ENCODE measurements around the gene RALGAPA1.
"Not testable (repeated sequence)": the region's sequence is repeated elsewhere in the genome, so short reads cannot be mapped to it uniquely, and the experiment has no call there.

The RALGAPA1 gene

GRCh38 chr14:35808638-35809563 lies at the start of gene RALGAPA1:
Gene RALGAPA1, minus strand, starts transcription at chr14:35809295. Its CDS starts 460 bp downstream, at chr14:35808835.
- H3K9ac ChIP-seq (ENCODE audit: low read length) = peak within 1 kb of the TSS; percentile 72
- H3K4me3 ChIP-seq (ENCODE audit: low read depth, low read length) = peak within 1 kb of the TSS; percentile 78
- H3K36me3 ChIP-seq (ENCODE audit: control insufficient read depth, insufficient read depth, low read length); H3K4me1 ChIP-seq (ENCODE audit: control insufficient read depth, insufficient read depth, low read length); H3K27me3 ChIP-seq (ENCODE audit: control insufficient read depth, insufficient read depth, low read length); H3K9me3 ChIP-seq (ENCODE audit: control insufficient read depth, insufficient read depth, low read depth, low read length): not testable (repeated sequence)
- peak within 1 kb of the TSS; percentile 7; the same call in 1 of the 2 replicates for H3K27ac ChIP-seq (ENCODE audit: low read depth, low read length)

GRCh38 chr14:35858521-35859209 lies 49.6 kb upstream of the RALGAPA1 start:
- H3K36me3 ChIP-seq (ENCODE audit: control insufficient read depth, insufficient read depth, low read length) = peaks cover 16% of the 10 kb centered on the region

GRCh38 chr14:35855876-35856481 lies 46.9 kb upstream of the RALGAPA1 start:
- Histone ChIP-seq H3K9me3 (ENCODE audit: control insufficient read depth, insufficient read depth, low read depth, low read length) (no peaks in the 10 kb centered on the region), H3K27me3 (ENCODE audit: control insufficient read depth, insufficient read depth, low read length) (no peaks in the 10 kb centered on the region), H3K4me1 (ENCODE audit: control insufficient read depth, insufficient read depth, low read length) (no peaks in the 10 kb centered on the region), H3K36me3 (ENCODE audit: control insufficient read depth, insufficient read depth, low read length) (peaks cover 5% of the 10 kb centered on the region), H3K27ac (ENCODE audit: low read depth, low read length) (no peak overlapping the region), H3K9ac (ENCODE audit: low read length) (no peak overlapping the region), H3K4me3 (ENCODE audit: low read depth, low read length) (no peak overlapping the region)

More at GRCh38 chr14:35858521-35859209, 49.6 kb upstream of the RALGAPA1 start:
- Histone ChIP-seq H3K27me3 (ENCODE audit: control insufficient read depth, insufficient read depth, low read length) (no peaks in the 10 kb centered on the region), H3K4me1 (ENCODE audit: control insufficient read depth, insufficient read depth, low read length) (no peaks in the 10 kb centered on the region), H3K9ac (ENCODE audit: low read length) (no peak overlapping the region), H3K27ac (ENCODE audit: low read depth, low read length) (no peak overlapping the region), H3K4me3 (ENCODE audit: low read depth, low read length) (no peak overlapping the region), H3K9me3 (ENCODE audit: control insufficient read depth, insufficient read depth, low read depth, low read length) (no peaks in the 10 kb centered on the region)

GRCh38 chr14:35854696-35855270 lies 45.7 kb upstream of the RALGAPA1 start:
- Histone ChIP-seq H3K27ac (ENCODE audit: low read depth, low read length) (no peak overlapping the region), H3K9ac (ENCODE audit: low read length) (no peak overlapping the region), H3K36me3 (ENCODE audit: control insufficient read depth, insufficient read depth, low read length) (peaks cover 7% of the 10 kb centered on the region), H3K9me3 (ENCODE audit: control insufficient read depth, insufficient read depth, low read depth, low read length) (no peaks in the 10 kb centered on the region), H3K27me3 (ENCODE audit: control insufficient read depth, insufficient read depth, low read length) (no peaks in the 10 kb centered on the region), H3K4me1 (ENCODE audit: control insufficient read depth, insufficient read depth, low read length) (no peaks in the 10 kb centered on the region), H3K4me3 (ENCODE audit: low read depth, low read length) (no peak overlapping the region)

- H3K27ac ChIP-seq (ENCODE audit: low read depth, low read length) = no peak overlapping the region
- peaks cover 4% of the 10 kb centered on the region for H3K36me3 ChIP-seq (ENCODE audit: control insufficient read depth, insufficient read depth, low read length)
- no peak overlapping the region for H3K4me3 ChIP-seq (ENCODE audit: low read depth, low read length)
- H3K27me3 ChIP-seq (ENCODE audit: control insufficient read depth, insufficient read depth, low read length) = no peaks in the 10 kb centered on the region
- no peaks in the 10 kb centered on the region for H3K9me3 ChIP-seq (ENCODE audit: control insufficient read depth, insufficient read depth, low read depth, low read length)
- H3K9ac ChIP-seq (ENCODE audit: low read length) = no peak overlapping the region
- no peaks in the 10 kb centered on the region for H3K4me1 ChIP-seq (ENCODE audit: control insufficient read depth, insufficient read depth, low read length)
Measured at GRCh38 chr14:35853225-35853624, 44.1 kb upstream of the RALGAPA1 start.

- Histone ChIP-seq H3K9me3 (ENCODE audit: control insufficient read depth, insufficient read depth, low read depth, low read length) (no peaks in the 10 kb centered on the region), H3K4me3 (ENCODE audit: low read depth, low read length) (no peak overlapping the region), H3K27me3 (ENCODE audit: control insufficient read depth, insufficient read depth, low read length) (no peaks in the 10 kb centered on the region), H3K36me3 (ENCODE audit: control insufficient read depth, insufficient read depth, low read length) (peaks cover 9% of the 10 kb centered on the region), H3K27ac (ENCODE audit: low read depth, low read length) (no peak overlapping the region), H3K4me1 (ENCODE audit: control insufficient read depth, insufficient read depth, low read length) (no peaks in the 10 kb centered on the region), H3K9ac (ENCODE audit: low read length) (no peak overlapping the region)
Measured at GRCh38 chr14:35851823-35852222, 42.7 kb upstream of the RALGAPA1 start.

GRCh38 chr14:35849122-35849521 lies 40.0 kb upstream of the RALGAPA1 start:
- no peak overlapping the region for H3K9ac ChIP-seq (ENCODE audit: low read length)
- H3K9me3 ChIP-seq (ENCODE audit: control insufficient read depth, insufficient read depth, low read depth, low read length) = no peaks in the 10 kb centered on the region
- H3K4me3 ChIP-seq (ENCODE audit: low read depth, low read length) = no peak overlapping the region
- no peak overlapping the region for H3K27ac ChIP-seq (ENCODE audit: low read depth, low read length)
- peaks cover 21% of the 10 kb centered on the region for H3K36me3 ChIP-seq (ENCODE audit: control insufficient read depth, insufficient read depth, low read length)
- no peaks in the 10 kb centered on the region for H3K4me1 ChIP-seq (ENCODE audit: control insufficient read depth, insufficient read depth, low read length)
- no peaks in the 10 kb centered on the region for H3K27me3 ChIP-seq (ENCODE audit: control insufficient read depth, insufficient read depth, low read length)

GRCh38 chr14:35847636-35848035 lies 38.5 kb upstream of the RALGAPA1 start:
- H3K4me1 ChIP-seq (ENCODE audit: control insufficient read depth, insufficient read depth, low read length) = no peaks in the 10 kb centered on the region
- H3K36me3 ChIP-seq (ENCODE audit: control insufficient read depth, insufficient read depth, low read length) = peaks cover 25% of the 10 kb centered on the region
- H3K27ac ChIP-seq (ENCODE audit: low read depth, low read length) = no peak overlapping the region

GRCh38 chr14:35844494-35844893 lies 35.4 kb upstream of the RALGAPA1 start:
- no peak overlapping the region for H3K9ac ChIP-seq (ENCODE audit: low read length)
- H3K27me3 ChIP-seq (ENCODE audit: control insufficient read depth, insufficient read depth, low read length) = no peaks in the 10 kb centered on the region
- no peak overlapping the region for H3K27ac ChIP-seq (ENCODE audit: low read depth, low read length)
- peaks cover 21% of the 10 kb centered on the region for H3K36me3 ChIP-seq (ENCODE audit: control insufficient read depth, insufficient read depth, low read length)
- peaks cover 6% of the 10 kb centered on the region; the same call in 1 of the 2 replicates for H3K9me3 ChIP-seq (ENCODE audit: control insufficient read depth, insufficient read depth, low read depth, low read length)
- no peaks in the 10 kb centered on the region for H3K4me1 ChIP-seq (ENCODE audit: control insufficient read depth, insufficient read depth, low read length)
- H3K4me3 ChIP-seq (ENCODE audit: low read depth, low read length) = no peak overlapping the region

More at GRCh38 chr14:35847636-35848035, 38.5 kb upstream of the RALGAPA1 start:
- H3K4me3 ChIP-seq (ENCODE audit: low read depth, low read length) = no peak overlapping the region
- H3K9me3 ChIP-seq (ENCODE audit: control insufficient read depth, insufficient read depth, low read depth, low read length) = peaks cover 2% of the 10 kb centered on the region; the same call in 1 of the 2 replicates
- H3K9ac ChIP-seq (ENCODE audit: low read length) = no peak overlapping the region
- no peaks in the 10 kb centered on the region for H3K27me3 ChIP-seq (ENCODE audit: control insufficient read depth, insufficient read depth, low read length)

GRCh38 chr14:35842245-35842644 lies 33.1 kb upstream of the RALGAPA1 start:
- not testable (repeated sequence) for H3K4me3 ChIP-seq (ENCODE audit: low read depth, low read length); H3K27me3 ChIP-seq (ENCODE audit: control insufficient read depth, insufficient read depth, low read length); H3K9ac ChIP-seq (ENCODE audit: low read length); H3K9me3 ChIP-seq (ENCODE audit: control insufficient read depth, insufficient read depth, low read depth, low read length); H3K4me1 ChIP-seq (ENCODE audit: control insufficient read depth, insufficient read depth, low read length); H3K27ac ChIP-seq (ENCODE audit: low read depth, low read length)
- H3K36me3 ChIP-seq (ENCODE audit: control insufficient read depth, insufficient read depth, low read length) = peaks cover 19% of the 10 kb centered on the region

All from HUES6 (cell line).